ENCODE data around the gene RELL1. TPM values are rescaled to one million over a fixed set of nuclear protein-coding genes. Genes with fewer than 3 reads are reported as not detected.

Gene RELL1
- total RNA-seq, 2 donors from 2014 or later, result 25.3 to 33.9 TPM

- Histone ChIP-seq H3K4me1 (no peaks in the 10 kb centered on the region), H3K36me3 (no peaks in the 10 kb centered on the region), H3K27me3 (no peaks in the 10 kb centered on the region), H3K9me3 (no peaks in the 10 kb centered on the region), H3K4me3 (no peak overlapping the region), H3K27ac (no peak overlapping the region)
- TF ChIP-seq CTCF (IDR thresholded peaks at IDR 0.05), result no peak
- DNase-seq (ENCODE audit: low spot score), result no peak
These were observed 62.2 kb downstream of the RELL1 start for GRCh38 chr4:37623940-37624339.

GRCh38 chr4:37623125-37623524 lies 63.1 kb downstream of the RELL1 start:
- DNase-seq (ENCODE audit: low spot score), result no peak
- no peak for TF ChIP-seq CTCF (IDR thresholded peaks at IDR 0.05)
- Histone ChIP-seq H3K4me1 (no peaks in the 10 kb centered on the region), H3K4me3 (no peak overlapping the region), H3K27ac (no peak overlapping the region), H3K27me3 (no peaks in the 10 kb centered on the region), H3K36me3 (no peaks in the 10 kb centered on the region), H3K9me3 (no peaks in the 10 kb centered on the region)

GRCh38 chr4:37620176-37620575 lies 66.0 kb downstream of the RELL1 start:
- Histone ChIP-seq H3K9me3 (no peaks in the 10 kb centered on the region), H3K27me3 (no peaks in the 10 kb centered on the region), H3K4me1 (no peaks in the 10 kb centered on the region), H3K27ac (no peak overlapping the region), H3K4me3 (no peak overlapping the region), H3K36me3 (no peaks in the 10 kb centered on the region)
- no peak for DNase-seq (ENCODE audit: low spot score)
- TF ChIP-seq CTCF (IDR thresholded peaks at IDR 0.05), result no peak

GRCh38 chr4:37615720-37616063 lies 70.5 kb downstream of the RELL1 start:
- no peak overlapping the region for H3K27ac ChIP-seq
- DNase-seq (ENCODE audit: low spot score), result no peak
- H3K9me3 ChIP-seq, result no peaks in the 10 kb centered on the region
- H3K4me3 ChIP-seq, result no peak overlapping the region
- H3K4me1 ChIP-seq, result no peaks in the 10 kb centered on the region
- no peaks in the 10 kb centered on the region for H3K27me3 ChIP-seq
- no peaks in the 10 kb centered on the region for H3K36me3 ChIP-seq
- TF ChIP-seq CTCF (IDR thresholded peaks at IDR 0.05), result no peak

GRCh38 chr4:37615059-37615719 lies 71.0 kb downstream of the RELL1 start:
- Histone ChIP-seq H3K4me1 (no peaks in the 10 kb centered on the region), H3K27ac (no peak overlapping the region), H3K36me3 (no peaks in the 10 kb centered on the region), H3K4me3 (no peak overlapping the region), H3K9me3 (no peaks in the 10 kb centered on the region), H3K27me3 (no peaks in the 10 kb centered on the region)
- no peak for DNase-seq (ENCODE audit: low spot score)
- TF ChIP-seq CTCF (IDR thresholded peaks at IDR 0.05), result no peak

- H3K9me3 ChIP-seq, result peaks cover 0 to 3% of the 10 kb centered on the region in 2 donors
These were observed 73.4 kb downstream of the RELL1 start for GRCh38 chr4:37612811-37613210.

More at GRCh38 chr4:37612811-37613210, 73.4 kb downstream of the RELL1 start:
- H3K36me3 ChIP-seq, result peaks cover 5% of the 10 kb centered on the region
- TF ChIP-seq CTCF (IDR thresholded peaks at IDR 0.05), result no peak
- no peak for DNase-seq (ENCODE audit: low spot score)
- H3K4me1 ChIP-seq, result no peaks in the 10 kb centered on the region
- H3K4me3 ChIP-seq, result no peak overlapping the region
- H3K27me3 ChIP-seq, result no peaks in the 10 kb centered on the region
- no peak overlapping the region for H3K27ac ChIP-seq
